Activated CD4-positive, alpha-beta T cell treated with anti-CD3 and anti-CD28 coated beads for 24 hours (primary cell): Measurements from ENCODE around the gene KIAA1210.
"Not testable (repeated sequence)": the region's sequence is repeated elsewhere in the genome, so short reads cannot be mapped to it uniquely, and the experiment has no call there.

Experiments used
- DNase-seq, 2 donors: peaks; one replicate each; pipeline ENCODE4 v3.0.0-alpha.2; 2020; ENCODE audit warnings: low read depth in 2 of 2

KIAA1210 gene

DNA sequence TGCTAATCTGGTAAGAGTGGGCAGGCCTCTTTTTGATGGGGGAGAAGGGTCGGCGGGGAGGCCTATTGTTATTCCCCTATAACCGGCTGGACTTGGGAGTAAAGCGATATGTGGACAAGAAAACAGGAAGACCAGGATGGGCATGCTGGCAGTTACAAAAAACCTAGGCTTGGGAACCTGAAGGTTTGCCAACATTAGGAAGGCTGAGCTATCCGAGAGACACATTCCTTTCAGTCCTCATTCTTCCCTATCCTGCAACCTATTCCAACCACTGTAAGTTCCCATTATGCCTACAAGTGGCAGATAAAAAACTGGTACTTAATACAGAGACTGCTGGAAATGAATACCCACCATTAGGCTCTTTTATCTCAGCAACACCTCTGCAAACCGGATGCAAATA is 87.2 kb downstream of the KIAA1210 start:
- DNase-seq = no peak

DNA sequence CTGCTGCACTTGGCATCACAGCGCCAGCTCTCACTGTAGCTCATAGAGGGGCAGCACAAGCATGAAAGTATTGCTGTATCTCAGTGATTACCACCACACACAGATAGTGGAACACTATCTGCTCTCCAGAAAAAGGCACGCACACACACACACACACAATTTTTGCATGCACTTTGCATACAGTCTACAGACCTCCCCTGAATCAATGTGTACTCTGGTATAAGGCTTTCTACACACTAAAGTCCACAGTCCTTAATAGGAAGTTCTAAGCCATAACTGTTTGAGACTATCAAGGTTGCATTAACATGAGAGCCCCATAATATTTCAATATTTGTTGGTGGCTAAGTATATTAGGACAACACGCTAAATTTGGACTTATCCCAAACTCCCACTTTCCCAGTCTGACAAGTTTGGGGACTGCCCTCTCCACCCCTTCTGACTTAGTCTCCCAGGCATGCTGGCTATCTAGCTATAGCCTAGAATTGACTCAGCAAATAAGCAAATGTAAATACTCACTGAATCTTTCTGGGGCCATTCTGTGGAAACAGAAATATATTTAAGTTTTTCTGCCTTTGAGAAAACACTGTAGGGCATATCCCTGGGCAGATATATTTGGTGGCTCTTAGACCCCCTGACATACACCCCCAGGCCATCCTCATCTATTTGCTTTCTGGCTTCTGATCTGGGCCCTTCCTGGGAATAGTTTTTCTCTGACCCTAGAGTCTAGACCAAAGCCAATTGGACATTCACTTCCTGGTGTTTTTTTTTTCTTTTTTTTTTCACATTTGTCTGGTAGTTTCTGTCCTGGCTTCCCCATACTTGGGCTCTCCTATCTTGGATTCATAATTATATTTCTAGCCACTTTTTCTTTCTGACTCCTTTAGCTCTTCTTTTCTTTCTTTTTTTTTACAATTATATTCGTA is 91.2 kb downstream of the KIAA1210 start:
- DNase-seq = no peak

DNA sequence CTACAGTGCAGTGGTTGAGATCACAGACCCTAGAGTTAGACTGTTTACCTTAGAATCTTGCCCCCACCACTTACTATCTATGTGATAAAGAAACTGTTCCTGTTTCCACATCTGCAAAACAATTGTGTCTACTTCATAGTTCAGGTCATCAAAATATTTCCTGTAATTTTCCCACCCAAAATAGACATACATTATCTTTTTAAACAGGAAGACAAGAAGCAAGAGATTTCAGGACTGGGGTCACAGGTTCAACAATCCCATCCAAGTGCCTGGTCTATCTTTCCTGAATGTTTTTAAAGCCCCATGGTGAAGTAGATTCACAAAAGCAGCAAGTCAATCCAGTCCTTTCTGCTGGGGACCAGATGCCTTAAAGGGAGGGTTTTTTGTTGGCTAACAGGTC is 96.6 kb downstream of the KIAA1210 start:
- DNase-seq = no peak

DNA sequence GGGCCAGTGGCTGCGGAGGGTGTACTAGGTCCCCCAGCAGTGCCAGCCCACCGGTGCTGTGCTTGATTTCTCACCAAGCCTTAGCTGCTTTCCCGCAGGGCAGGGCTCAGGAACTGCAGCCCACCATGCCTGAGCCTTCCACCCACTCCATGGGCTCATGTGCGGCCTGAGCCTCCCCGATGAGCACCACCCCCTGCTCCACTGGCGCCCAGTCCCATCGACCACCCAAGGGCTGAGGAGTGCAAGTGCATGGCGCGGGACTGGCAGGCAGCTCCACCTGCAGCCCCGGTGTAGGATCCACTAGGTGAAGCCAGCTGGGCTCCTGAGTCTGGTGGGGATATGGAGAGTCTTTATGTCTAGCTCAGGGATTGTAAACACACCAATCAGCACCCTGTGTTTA is 98.0 kb downstream of the KIAA1210 start:
- not testable (repeated sequence) for DNase-seq

DNA sequence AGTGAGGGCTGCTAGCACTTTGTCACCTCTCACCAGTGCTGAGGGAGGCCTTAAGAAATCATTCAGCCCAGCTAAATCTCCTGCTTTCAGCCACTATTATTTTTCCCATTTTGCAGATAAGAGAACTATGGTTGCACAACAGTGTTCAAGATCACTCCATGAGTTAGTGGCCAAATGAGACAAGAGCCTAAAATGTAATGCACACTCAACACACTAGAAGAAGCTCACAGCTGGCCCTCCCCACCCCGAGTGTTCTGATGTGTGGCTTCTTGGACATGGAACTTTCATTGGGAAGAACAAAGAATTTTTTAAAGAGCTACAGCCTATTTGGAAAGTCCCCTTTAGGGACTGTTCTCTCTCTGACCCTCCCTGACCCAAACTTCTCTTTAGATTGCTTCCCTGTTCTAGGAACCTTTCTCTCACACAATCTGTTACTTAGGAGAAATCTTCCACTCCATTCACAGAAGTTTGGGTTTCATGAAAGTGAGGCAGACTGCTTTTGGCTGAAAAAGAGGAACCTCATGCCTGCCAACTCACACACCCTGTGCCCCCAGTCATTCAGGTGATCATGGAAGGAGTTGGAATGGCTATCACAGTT is 98.8 kb downstream of the KIAA1210 start:
- no peak for DNase-seq
